ENCODE measurements around the gene COBLL1. TPM values are rescaled to one million over a fixed set of nuclear protein-coding genes. Genes with fewer than 3 reads are reported as not detected.

Gene COBLL1
- total RNA-seq, 2 experiments from 2014 or later: not detected

DNA sequence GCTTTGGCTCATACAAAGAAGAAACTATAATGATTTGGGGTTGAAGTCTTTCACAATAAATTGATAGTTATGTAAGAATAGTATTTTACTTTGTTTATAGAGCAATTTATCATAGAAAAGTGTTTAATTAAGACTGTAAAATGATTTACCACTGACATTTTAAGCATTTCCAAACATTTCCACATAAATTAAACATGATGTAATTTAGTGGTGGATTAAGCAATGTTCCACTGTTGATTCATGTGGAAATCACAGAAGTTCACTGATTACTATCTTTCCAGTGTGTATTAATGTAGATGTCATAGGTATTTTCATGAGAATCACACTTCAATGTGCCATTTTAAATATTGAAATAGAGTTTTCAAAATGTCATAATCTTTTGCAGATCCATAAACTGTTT is 180.3 kb downstream of the COBLL1 start:
- no peak for DNase-seq
- Mint-ChIP-seq H3K36me3 (no peaks in the 10 kb centered on the region), H3K4me1 (no peaks in the 10 kb centered on the region), H3K4me3 (no peak overlapping the region), H3K9me3 (ENCODE audit: low read depth) (no peaks in the 10 kb centered on the region), H3K27me3 (no peaks in the 10 kb centered on the region), H3K27ac (no peak overlapping the region)
- CTCF ChIA-PET: no interaction called here
- no peak for ATAC-seq

DNA sequence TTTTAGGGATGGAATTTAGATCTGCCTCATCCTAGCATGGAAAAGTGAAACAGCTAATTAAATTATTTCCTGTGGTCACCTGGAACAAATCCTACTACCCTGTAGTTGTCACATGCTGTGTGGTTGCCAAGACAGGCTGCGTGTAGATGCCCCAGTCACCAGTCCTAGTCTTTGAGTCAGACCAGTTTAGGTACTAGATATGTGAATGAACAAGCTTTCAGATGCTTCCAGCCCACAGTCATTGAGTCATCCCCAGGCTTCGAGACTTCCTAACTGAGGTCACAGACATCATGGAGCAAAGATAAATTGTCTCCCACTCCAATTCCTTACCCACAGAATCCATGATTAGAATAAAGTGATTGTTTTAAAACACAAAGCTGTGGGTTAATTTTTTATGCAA is 184.5 kb downstream of the COBLL1 start:
- no peaks in the 10 kb centered on the region for H3K9me3 Mint-ChIP-seq (ENCODE audit: low read depth)
- H3K4me1 Mint-ChIP-seq: no peaks in the 10 kb centered on the region
- CTCF ChIA-PET: no interaction called here
- DNase-seq (no peak), ATAC-seq (no peak)
- no peak overlapping the region for H3K27ac Mint-ChIP-seq
- H3K27me3 Mint-ChIP-seq: no peaks in the 10 kb centered on the region
- H3K4me3 Mint-ChIP-seq: no peak overlapping the region
- H3K36me3 Mint-ChIP-seq: no peaks in the 10 kb centered on the region

DNA sequence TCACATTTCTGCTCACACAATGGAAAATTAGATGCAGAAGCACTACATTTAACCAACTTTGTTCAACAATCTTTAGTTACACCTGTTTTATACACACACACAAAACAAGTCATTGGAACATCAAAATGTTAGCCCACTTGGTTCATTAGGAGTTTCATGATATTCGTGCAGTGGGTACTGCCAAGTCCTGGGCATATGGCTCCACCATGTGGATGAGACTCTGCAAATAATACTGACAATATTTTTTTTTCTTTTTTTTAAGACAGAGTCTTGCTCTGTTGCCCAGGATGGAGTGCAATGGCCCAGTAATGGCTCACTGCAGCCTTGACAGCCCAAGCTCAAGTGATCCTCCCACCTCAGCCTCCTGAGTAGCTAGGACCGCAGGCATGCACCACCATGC is 185.9 kb downstream of the COBLL1 start:
- no peaks in the 10 kb centered on the region for H3K27me3 Mint-ChIP-seq
- no peak overlapping the region for H3K27ac Mint-ChIP-seq

DNA sequence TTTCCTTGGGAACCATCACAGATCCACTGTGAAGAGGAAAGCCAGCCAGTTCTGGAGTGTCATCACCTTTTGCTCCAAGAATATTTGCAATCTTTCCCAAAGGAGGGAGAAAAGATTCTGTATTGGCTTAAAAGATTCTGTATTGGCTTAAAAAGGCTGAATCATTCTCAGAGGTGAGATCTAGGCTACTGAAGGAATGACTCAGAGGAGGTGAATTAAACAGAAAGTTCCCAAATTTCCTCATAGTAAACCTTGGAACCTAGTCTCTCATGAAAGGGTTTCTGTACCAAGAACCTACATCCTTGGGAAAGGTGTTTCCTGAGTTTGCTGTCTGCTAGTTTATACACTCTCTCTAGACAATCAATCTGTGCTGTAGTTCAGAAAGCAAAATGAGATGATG is 186.3 kb downstream of the COBLL1 start:
- H3K4me1 Mint-ChIP-seq: no peaks in the 10 kb centered on the region
- peaks cover 4% of the 10 kb centered on the region for H3K9me3 Mint-ChIP-seq (ENCODE audit: low read depth)
- no peaks in the 10 kb centered on the region for H3K27me3 Mint-ChIP-seq
- CTCF ChIA-PET: no interaction called here
- no peak for ATAC-seq
- no peaks in the 10 kb centered on the region for H3K36me3 Mint-ChIP-seq
- DNase-seq: no peak
- no peak overlapping the region for H3K4me3 Mint-ChIP-seq
- H3K27ac Mint-ChIP-seq: no peak overlapping the region

More for the DNA sequence above, 185.9 kb downstream of the COBLL1 start:
- CTCF ChIA-PET: no interaction called here
- no peak for DNase-seq
- no peaks in the 10 kb centered on the region for H3K36me3 Mint-ChIP-seq
- peaks cover 4% of the 10 kb centered on the region for H3K9me3 Mint-ChIP-seq (ENCODE audit: low read depth)
- no peak overlapping the region for H3K4me3 Mint-ChIP-seq
- no peak for ATAC-seq
- no peaks in the 10 kb centered on the region for H3K4me1 Mint-ChIP-seq

DNA sequence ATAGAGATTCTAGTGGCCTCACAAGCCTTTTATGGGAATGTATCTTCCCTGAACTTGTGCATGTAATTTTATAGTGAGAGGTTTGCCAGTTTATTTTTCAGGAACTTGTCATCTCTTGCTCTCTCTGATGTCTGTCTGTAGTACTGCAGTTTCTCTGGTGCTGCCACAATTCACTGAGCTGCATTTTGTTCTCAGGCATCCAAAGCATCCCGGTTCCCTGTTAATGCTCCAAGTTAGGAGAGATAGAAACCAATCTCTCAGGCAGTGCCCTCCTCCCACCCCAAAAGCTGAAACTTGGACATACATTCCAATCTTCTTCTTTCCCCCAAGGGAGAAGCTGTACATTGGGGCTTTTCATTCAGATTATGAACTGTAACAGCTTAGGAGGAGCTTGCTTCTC is 190.3 kb downstream of the COBLL1 start:
- DNase-seq (no peak), ATAC-seq (no peak)
- no peaks in the 10 kb centered on the region for H3K36me3 Mint-ChIP-seq
- H3K27me3 Mint-ChIP-seq: no peaks in the 10 kb centered on the region
- no peak overlapping the region for H3K27ac Mint-ChIP-seq
- CTCF ChIA-PET: no interaction called here
- no peak overlapping the region for H3K4me3 Mint-ChIP-seq
- no peaks in the 10 kb centered on the region for H3K4me1 Mint-ChIP-seq
- H3K9me3 Mint-ChIP-seq (ENCODE audit: low read depth): peaks cover 4% of the 10 kb centered on the region

DNA sequence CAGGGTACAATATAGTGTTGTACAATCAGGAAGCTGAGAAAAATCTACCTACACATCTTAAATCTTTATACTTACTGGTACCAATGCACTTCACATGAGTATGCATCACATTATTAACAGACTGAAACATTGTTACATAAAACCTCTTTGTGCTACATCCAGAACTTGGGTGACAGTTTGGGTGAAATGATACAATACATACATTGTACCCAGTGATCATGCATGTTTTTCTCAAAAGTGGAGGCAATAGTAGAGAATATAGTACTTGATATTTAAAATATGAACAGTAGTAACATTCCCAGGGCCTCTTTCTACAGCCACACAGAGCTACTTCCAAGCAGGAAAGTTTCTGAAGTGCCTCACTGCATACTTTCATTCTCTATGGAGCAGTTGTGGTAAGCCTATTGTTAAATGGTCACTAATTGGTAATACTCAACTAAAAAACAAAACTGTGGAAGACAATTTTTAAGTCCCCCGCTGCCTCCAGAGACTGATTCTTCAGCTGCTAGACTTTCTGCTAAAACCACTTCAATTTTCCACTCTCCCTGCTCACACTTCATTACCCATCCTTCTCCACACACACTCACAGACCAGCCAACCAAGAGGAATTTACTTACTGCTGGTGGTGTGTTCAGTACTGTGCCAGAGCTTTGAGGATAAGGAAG is 197.5 kb downstream of the COBLL1 start:
- Mint-ChIP-seq H3K4me3 (no peak overlapping the region), H3K36me3 (no peaks in the 10 kb centered on the region), H3K27ac (no peak overlapping the region), H3K27me3 (no peaks in the 10 kb centered on the region), H3K4me1 (no peaks in the 10 kb centered on the region), H3K9me3 (ENCODE audit: low read depth) (peaks cover 2% of the 10 kb centered on the region)
- DNase-seq (no peak), ATAC-seq (no peak)
- CTCF ChIA-PET: no interaction called here

DNA sequence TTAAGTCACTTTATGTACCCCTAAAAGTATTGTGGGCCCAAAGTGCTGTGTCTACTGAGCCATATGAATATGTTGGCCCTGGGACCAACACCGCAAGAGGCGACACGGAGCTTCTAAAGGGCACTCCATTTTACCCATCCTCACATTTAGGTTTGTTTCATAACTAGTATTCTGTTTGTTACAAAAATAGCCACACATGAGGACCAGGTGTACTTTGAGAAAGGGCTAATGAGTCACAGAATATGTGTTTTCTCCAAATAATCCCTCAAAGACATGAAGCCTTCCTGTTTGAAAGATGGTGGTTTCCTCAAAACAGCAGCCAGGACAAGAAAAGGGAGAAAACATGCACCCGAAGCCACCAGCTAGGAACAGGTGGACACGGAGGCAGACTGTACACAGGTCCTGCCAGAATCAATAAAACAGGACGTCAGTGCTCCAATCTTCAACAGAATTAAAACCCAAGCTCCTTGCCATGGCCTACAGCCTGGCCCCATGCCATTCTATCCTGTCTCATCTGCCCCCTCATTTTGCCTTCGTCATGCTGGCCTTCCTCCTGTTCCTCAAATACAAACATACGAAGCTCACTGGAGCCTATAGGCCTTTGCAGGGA is 198.6 kb downstream of the COBLL1 start:
- no peaks in the 10 kb centered on the region for H3K27me3 Mint-ChIP-seq
- CTCF ChIA-PET: no interaction called here
- no peaks in the 10 kb centered on the region for H3K4me1 Mint-ChIP-seq
- H3K4me3 Mint-ChIP-seq: no peak overlapping the region
- H3K9me3 Mint-ChIP-seq (ENCODE audit: low read depth): peaks cover 2% of the 10 kb centered on the region
- no peak overlapping the region for H3K27ac Mint-ChIP-seq
- ATAC-seq: no peak
- H3K36me3 Mint-ChIP-seq: no peaks in the 10 kb centered on the region
- no peak for DNase-seq

DNA sequence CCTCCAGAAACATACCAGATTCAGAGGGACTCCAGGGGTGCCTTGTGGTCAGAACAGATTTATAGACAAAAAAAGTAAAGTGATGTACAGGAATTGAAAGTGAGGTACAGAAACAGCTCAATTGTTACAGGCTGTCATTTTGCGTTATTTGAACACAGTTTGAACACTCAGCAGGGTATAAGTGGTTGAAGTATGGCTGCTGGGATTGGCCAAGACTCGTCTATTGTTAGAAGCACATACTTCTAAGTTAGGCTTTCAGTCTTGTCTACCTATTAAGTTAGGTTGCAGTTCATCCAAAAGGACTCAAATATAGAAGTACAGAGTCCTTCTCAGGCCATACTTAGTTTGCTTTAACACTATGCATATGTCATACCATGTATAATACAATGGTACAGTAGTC is 199.4 kb downstream of the COBLL1 start:
- H3K4me1 Mint-ChIP-seq: no peaks in the 10 kb centered on the region
- H3K9me3 Mint-ChIP-seq (ENCODE audit: low read depth): peaks cover 2% of the 10 kb centered on the region
- CTCF ChIA-PET: no interaction called here
- no peak overlapping the region for H3K27ac Mint-ChIP-seq
- no peak overlapping the region for H3K4me3 Mint-ChIP-seq
- ATAC-seq: no peak
- no peaks in the 10 kb centered on the region for H3K36me3 Mint-ChIP-seq
- no peaks in the 10 kb centered on the region for H3K27me3 Mint-ChIP-seq
- no peak for DNase-seq

Other genes starting within 250 kb of the COBLL1 start
- gene GRB14, start 220.3 kb downstream of the COBLL1 start, total RNA-seq: not detected
- not detected for gene SLC38A11, start 113.7 kb upstream of the COBLL1 start, total RNA-seq